Measurements from ENCODE around the gene COL5A1.

DNA sequence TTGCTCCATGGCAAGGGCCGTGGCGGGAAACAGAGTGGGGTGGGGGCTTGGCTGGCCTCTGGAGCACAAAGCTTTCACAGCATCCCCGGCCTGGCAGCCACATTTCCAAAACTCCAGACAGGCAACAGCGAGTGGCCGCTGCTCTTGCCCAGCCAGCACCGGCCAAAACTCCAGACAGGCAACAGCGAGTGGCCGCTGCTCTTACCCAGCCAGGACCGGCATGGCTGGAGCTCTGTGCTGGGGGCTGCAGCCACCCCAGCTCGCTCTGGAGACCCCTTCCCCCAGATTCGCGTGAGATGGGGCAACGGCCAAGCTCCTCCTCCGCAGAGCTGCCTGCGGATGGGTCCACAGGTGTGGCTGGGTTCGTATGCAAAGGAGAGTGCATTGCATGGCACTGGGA, 98.5 kb downstream of the COL5A1 start:
- TF ChIP-seq, protein P1, sequence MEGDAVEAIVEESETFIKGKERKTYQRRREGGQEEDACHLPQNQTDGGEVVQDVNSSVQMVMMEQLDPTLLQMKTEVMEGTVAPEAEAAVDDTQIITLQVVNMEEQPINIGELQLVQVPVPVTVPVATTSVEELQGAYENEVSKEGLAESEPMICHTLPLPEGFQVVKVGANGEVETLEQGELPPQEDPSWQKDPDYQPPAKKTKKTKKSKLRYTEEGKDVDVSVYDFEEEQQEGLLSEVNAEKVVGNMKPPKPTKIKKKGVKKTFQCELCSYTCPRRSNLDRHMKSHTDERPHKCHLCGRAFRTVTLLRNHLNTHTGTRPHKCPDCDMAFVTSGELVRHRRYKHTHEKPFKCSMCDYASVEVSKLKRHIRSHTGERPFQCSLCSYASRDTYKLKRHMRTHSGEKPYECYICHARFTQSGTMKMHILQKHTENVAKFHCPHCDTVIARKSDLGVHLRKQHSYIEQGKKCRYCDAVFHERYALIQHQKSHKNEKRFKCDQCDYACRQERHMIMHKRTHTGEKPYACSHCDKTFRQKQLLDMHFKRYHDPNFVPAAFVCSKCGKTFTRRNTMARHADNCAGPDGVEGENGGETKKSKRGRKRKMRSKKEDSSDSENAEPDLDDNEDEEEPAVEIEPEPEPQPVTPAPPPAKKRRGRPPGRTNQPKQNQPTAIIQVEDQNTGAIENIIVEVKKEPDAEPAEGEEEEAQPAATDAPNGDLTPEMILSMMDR (IDR thresholded peaks at IDR 0.05 in 4 of 5, conservative IDR thresholded peaks at IDR 0.05 in 1 of 5), result no peak
- TF ChIP-seq POLR2A (IDR thresholded peaks at IDR 0.05), result no peak
